Activated naive CD4-positive, alpha-beta T cell treated with anti-CD3 and anti-CD28 coated beads, Interleukin-2, amount 50 U/mL, for 24 hours (primary cell): Measurements from ENCODE around the gene SORL1.
A peak's percentile ranks its signal among the peaks of the same experiment; 100 is the strongest.
"Not testable (repeated sequence)": the region's sequence is repeated elsewhere in the genome, so short reads cannot be mapped to it uniquely, and the experiment has no call there.

Source experiments
- H3K27ac Mint-ChIP-seq: one replicate; pipeline ENCODE4 v1.8.0; 2021; ENCODE audit warnings: mild to moderate bottlenecking, mixed read lengths
- H3K27me3 Mint-ChIP-seq: one replicate; pipeline ENCODE4 v1.8.0; 2021; ENCODE audit warnings: mixed read lengths
- H3K36me3 Mint-ChIP-seq: one replicate; pipeline ENCODE4 v1.8.0; 2021; ENCODE audit warnings: mixed read lengths
- H3K4me1 Mint-ChIP-seq: one replicate; pipeline ENCODE4 v1.8.0; 2021; ENCODE audit warnings: mixed read lengths
- H3K4me3 Mint-ChIP-seq: one replicate; pipeline ENCODE4 v1.8.0; 2021; ENCODE audit warnings: mild to moderate bottlenecking, mixed read lengths
- H3K9me3 Mint-ChIP-seq: one replicate; pipeline ENCODE4 v1.8.0; 2021; ENCODE audit warnings: mixed read lengths

SORL1 gene

DNA sequence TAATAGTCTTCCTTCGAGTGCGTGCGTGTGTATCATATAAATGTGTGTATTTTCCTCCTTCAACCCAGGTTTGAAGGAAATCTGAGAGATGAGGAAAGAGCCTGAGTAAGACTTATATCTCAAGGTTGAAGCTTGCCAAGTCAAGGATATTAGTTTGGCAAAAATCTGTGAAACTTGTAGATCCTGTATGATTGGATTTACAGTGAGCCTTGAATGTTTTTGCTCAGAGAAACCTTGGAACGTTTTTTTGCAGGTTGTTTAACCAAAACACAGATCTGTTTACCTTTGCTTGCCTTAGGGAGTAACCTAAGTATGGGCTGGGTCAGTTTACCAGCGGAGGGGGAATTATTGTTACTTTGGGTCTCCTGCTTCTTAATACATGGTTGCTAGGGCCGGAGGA lies 36.5 kb downstream of the SORL1 start:
- no peaks in the 10 kb centered on the region for H3K9me3 Mint-ChIP-seq
- H3K4me1 Mint-ChIP-seq = peaks cover 76% of the 10 kb centered on the region
- H3K27me3 Mint-ChIP-seq = no peaks in the 10 kb centered on the region
- H3K27ac Mint-ChIP-seq = peak overlapping the region; percentile 84
- H3K4me3 Mint-ChIP-seq = no peak overlapping the region
- H3K36me3 Mint-ChIP-seq = peaks cover 42% of the 10 kb centered on the region

DNA sequence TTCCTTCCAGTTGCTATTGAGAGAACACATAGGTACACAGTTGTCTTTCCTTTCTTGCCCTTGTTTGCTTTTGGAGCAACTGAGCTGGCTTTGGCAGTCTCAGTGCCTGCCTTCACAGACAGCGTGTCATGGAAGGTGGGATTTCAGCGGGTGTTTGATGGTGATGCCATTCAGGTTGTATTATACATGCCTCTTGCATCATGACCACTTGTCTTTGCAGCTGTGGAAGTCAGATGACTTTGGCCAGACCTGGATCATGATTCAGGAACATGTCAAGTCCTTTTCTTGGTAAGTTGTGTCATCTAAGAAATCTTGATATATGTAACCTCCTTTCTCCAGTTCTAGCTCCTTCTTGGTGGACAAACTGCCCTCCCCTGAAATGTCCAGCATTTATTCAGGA lies 37.7 kb downstream of the SORL1 start:
- peak overlapping the region; percentile 67 for H3K27ac Mint-ChIP-seq
- peaks cover 76% of the 10 kb centered on the region for H3K4me1 Mint-ChIP-seq
- peaks cover 37% of the 10 kb centered on the region for H3K36me3 Mint-ChIP-seq
- no peaks in the 10 kb centered on the region for H3K9me3 Mint-ChIP-seq
- no peak overlapping the region for H3K4me3 Mint-ChIP-seq
- H3K27me3 Mint-ChIP-seq = no peaks in the 10 kb centered on the region

DNA sequence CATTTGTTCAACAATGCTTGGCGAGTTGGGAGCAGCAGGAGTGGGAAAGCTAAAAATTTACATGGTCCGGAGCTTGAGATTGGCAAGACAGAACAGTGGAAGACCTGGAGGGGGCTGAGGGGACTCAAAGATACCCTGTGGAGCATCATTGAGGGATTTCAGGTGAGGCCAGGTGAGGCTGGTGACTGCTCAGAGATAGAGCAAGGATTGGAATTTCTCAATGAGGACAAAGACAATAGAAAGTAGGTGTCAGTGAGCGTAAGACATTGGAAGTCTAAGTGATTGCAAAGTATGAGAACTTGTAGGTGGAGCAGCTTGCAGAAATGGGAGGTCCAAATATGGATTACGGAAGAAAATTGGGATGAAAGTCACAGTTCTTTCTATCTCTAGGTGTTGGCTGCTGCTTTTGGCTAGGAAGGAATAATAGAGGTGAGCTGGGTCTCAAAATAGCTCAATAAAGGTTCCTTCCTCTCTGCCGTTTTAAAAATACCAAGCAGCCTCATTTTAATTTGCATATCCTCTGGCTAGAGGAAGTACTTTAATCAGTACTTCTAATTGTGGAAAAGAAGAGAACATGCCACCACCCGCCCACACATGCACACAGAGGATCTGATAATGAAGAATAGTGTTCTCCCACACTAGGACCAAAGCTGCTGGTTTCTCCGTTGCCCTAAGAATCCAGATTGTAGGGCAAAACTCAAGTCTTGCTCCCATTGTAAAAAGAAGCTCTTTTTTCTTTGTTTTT lies 42.4 kb downstream of the SORL1 start:
- peaks cover 33% of the 10 kb centered on the region for H3K36me3 Mint-ChIP-seq
- H3K4me3 Mint-ChIP-seq = peak overlapping the region; percentile 83
- H3K9me3 Mint-ChIP-seq = no peaks in the 10 kb centered on the region
- H3K4me1 Mint-ChIP-seq = peaks cover 68% of the 10 kb centered on the region
- H3K27ac Mint-ChIP-seq = peak overlapping the region; percentile 90
- H3K27me3 Mint-ChIP-seq = no peaks in the 10 kb centered on the region

DNA sequence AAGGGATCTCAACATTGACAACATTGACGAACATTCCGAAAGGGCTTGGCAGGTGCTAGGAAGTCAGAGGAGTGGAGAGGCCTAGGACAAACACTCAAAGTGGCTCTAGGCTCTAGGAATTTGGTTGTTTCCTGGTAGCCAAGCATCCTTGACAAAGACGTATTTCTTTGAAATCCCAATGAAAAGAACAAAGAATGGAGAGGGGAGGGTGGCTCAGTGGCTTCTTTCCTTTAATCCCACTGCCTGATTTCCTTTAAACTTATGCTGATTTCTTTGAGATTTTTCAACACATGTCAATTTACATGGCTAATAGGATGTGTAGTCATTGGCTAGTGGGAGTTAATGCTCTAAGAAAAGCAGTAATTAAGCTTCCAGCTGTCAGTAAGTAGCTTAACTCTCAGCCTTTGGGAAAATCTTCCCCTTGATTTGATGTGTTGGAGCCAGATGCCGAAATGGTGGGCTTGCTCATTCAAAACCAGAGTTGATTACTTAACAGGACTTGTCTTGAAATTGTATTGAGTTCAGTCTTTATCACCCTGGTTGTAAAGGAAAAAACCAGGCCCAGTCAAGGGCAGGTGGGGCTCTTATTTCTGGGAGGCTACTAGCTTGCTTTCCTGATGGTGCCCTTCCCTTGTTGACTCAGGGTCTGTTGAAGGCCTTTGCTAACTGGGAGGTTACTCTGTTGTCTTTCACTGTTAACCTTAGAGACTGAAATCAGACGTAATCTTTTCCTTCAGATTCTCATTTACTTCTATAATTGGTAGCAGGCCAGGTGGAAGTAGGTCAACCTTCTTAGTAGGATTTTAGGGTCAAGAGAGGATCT lies 45.3 kb downstream of the SORL1 start:
- Mint-ChIP-seq H3K4me1 (peaks cover 67% of the 10 kb centered on the region), H3K36me3 (peaks cover 27% of the 10 kb centered on the region), H3K27ac (peak overlapping the region; percentile 57), H3K9me3 (peaks cover 6% of the 10 kb centered on the region), H3K4me3 (no peak overlapping the region), H3K27me3 (no peaks in the 10 kb centered on the region)

DNA sequence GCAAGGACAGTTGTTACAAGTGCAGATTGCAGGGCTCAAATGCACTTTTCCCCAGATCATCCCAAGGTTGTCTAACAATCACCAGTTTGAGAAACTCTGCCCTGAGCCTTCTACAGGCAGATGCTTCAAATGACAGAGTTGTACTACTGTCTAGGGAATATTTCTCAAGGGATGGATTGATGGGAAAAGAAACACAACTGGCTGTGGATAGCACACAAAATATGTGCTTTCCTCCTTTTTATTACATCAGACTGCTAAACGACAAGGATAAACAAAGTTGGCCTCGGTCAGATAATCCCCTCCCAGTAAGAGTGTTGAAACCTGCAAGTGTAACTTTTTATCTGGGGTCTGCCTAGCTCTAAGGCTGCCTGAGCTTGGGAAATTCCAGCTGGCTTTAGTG lies 47.3 kb downstream of the SORL1 start:
- H3K27ac Mint-ChIP-seq = no peak overlapping the region
- H3K36me3 Mint-ChIP-seq = peaks cover 31% of the 10 kb centered on the region
- H3K9me3 Mint-ChIP-seq = peaks cover 6% of the 10 kb centered on the region
- H3K4me1 Mint-ChIP-seq = peaks cover 57% of the 10 kb centered on the region
- H3K27me3 Mint-ChIP-seq = no peaks in the 10 kb centered on the region
- H3K4me3 Mint-ChIP-seq = no peak overlapping the region

DNA sequence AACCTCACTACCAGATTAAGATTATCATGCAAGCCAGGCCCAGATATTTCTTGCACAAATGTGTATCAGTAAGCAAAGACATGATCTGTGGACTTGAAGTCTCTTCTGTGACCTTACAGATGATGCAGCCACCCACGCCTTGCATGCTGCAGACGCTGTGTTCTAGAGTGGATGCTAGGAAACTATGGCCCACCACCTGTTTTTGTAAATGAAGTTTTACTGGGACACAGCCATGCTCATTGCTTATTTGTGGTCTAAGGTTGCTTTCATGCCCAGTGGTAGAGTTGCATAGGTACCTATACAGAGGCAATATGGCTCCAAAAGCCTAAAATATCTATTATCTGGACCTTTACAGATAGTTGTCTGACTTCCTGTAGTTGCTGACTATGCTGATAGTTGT lies 48.2 kb downstream of the SORL1 start:
- H3K27me3 Mint-ChIP-seq = no peaks in the 10 kb centered on the region
- H3K27ac Mint-ChIP-seq = no peak overlapping the region
- peaks cover 39% of the 10 kb centered on the region for H3K36me3 Mint-ChIP-seq
- H3K9me3 Mint-ChIP-seq = peaks cover 14% of the 10 kb centered on the region
- H3K4me1 Mint-ChIP-seq = peaks cover 57% of the 10 kb centered on the region
- no peak overlapping the region for H3K4me3 Mint-ChIP-seq

DNA sequence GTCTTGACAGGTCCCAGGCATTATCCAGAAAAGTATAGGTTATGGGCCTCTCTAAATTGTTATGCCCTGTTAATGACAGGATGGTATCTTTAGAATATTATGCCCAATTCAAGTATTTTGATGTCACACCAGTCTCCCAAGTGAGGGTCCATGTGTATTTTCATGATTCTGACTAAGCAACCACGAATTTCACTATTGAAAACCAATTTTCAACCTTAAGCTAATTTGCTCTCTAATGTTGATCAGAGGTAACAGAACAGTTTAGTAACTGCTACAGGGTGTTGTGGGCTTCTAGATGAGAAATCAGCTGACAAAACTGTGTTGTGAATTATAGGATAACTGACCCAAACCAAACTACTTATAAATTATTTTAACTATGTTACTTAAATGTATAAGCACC lies 48.6 kb downstream of the SORL1 start:
- peaks cover 40% of the 10 kb centered on the region for H3K36me3 Mint-ChIP-seq
- peaks cover 57% of the 10 kb centered on the region for H3K4me1 Mint-ChIP-seq
- H3K9me3 Mint-ChIP-seq = peaks cover 18% of the 10 kb centered on the region
- no peak overlapping the region for H3K4me3 Mint-ChIP-seq
- H3K27me3 Mint-ChIP-seq = no peaks in the 10 kb centered on the region
- H3K27ac Mint-ChIP-seq = no peak overlapping the region

DNA sequence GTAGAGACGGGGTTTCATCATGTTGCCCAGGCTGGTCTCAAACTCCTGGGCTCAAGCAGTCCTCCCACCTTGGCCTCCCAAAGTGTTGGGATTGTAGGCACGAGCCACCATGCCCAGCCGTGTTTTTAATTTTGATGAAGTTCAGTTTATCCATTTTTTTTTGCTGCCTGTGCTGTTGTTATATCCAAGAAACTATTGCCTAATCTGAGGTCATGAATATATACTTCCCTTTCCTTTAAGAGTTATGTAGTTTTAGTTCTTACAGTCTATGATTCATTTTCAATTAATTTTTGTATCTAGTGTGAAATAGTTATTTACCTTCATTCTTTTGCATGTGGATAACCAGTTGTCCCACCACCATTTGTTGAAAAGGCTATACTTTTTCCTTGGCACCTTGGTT lies 50.9 kb downstream of the SORL1 start:
- peaks cover 24% of the 10 kb centered on the region for H3K9me3 Mint-ChIP-seq
- peaks cover 66% of the 10 kb centered on the region for H3K4me1 Mint-ChIP-seq
- no peaks in the 10 kb centered on the region for H3K27me3 Mint-ChIP-seq
- H3K27ac Mint-ChIP-seq = no peak overlapping the region
- peaks cover 49% of the 10 kb centered on the region for H3K36me3 Mint-ChIP-seq
- no peak overlapping the region for H3K4me3 Mint-ChIP-seq

DNA sequence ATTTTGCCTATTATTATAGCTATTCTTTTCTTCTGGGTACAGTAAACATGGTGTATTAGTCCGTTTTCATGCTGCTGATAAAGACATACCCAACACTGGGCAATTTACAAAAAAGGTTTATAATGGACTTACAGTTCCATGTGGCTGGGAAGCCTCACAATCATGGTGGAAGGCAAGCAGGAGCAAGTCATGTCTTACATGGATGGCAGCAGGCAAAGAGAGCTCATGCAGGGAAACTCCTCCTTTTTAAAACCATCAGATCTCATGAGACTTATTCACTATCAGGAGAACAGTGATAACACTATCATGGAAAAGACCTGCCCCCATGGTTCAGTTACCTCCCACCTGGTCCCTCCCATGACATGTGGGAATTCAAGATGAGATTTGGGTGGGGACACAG lies 54.1 kb downstream of the SORL1 start:
- Mint-ChIP-seq H3K27ac (peak overlapping the region; percentile 55), H3K9me3 (peaks cover 23% of the 10 kb centered on the region), H3K36me3 (peaks cover 54% of the 10 kb centered on the region), H3K4me1 (peaks cover 70% of the 10 kb centered on the region), H3K4me3 (peak overlapping the region; percentile 19)
- not testable (repeated sequence) for H3K27me3 Mint-ChIP-seq

DNA sequence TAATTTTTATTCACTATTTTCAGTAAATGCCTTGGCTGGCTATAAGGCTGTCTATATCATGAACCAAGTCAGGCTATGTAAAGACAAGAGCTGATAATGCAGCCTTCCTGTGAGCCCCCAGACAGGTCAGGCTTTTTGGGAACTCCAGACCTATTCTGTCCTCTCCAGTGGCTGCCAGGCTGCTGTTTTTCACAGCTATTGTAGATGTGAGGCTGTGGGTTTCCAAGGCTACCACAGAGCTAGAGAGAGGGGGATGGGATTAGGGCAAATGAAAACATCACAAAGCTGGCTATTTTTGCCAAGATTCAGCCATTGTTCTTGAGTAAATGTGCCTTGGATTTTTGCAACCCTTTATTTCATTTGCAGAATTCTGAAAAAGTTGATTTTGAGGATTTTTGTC lies 56.3 kb downstream of the SORL1 start:
- Mint-ChIP-seq H3K4me3 (no peak overlapping the region), H3K9me3 (peaks cover 19% of the 10 kb centered on the region), H3K36me3 (peaks cover 56% of the 10 kb centered on the region), H3K4me1 (peaks cover 79% of the 10 kb centered on the region), H3K27me3 (no peaks in the 10 kb centered on the region), H3K27ac (peak overlapping the region; percentile 17)

DNA sequence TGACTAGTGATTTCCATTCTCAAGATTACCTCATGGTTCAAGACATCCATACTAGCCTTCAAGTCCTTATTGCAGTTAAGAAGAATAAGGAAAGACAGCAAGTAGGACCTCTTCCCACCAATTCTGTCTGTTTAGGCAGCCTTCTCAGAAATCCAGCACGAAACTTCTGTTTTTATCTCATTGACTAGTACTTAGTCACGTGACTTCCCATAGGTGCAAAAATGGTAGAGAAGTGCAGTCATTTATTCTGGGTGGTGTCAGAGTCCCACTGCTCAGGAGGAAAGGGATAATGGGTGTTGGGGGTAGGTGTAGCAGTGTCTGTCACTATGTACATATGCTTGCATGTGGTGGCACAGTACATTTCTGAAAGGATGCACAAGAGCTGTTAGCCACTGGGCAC lies 58.3 kb downstream of the SORL1 start:
- Mint-ChIP-seq H3K27me3 (no peaks in the 10 kb centered on the region), H3K27ac (peak overlapping the region; percentile 30), H3K4me1 (peaks cover 84% of the 10 kb centered on the region), H3K4me3 (no peak overlapping the region), H3K9me3 (peaks cover 9% of the 10 kb centered on the region), H3K36me3 (peaks cover 47% of the 10 kb centered on the region)

DNA sequence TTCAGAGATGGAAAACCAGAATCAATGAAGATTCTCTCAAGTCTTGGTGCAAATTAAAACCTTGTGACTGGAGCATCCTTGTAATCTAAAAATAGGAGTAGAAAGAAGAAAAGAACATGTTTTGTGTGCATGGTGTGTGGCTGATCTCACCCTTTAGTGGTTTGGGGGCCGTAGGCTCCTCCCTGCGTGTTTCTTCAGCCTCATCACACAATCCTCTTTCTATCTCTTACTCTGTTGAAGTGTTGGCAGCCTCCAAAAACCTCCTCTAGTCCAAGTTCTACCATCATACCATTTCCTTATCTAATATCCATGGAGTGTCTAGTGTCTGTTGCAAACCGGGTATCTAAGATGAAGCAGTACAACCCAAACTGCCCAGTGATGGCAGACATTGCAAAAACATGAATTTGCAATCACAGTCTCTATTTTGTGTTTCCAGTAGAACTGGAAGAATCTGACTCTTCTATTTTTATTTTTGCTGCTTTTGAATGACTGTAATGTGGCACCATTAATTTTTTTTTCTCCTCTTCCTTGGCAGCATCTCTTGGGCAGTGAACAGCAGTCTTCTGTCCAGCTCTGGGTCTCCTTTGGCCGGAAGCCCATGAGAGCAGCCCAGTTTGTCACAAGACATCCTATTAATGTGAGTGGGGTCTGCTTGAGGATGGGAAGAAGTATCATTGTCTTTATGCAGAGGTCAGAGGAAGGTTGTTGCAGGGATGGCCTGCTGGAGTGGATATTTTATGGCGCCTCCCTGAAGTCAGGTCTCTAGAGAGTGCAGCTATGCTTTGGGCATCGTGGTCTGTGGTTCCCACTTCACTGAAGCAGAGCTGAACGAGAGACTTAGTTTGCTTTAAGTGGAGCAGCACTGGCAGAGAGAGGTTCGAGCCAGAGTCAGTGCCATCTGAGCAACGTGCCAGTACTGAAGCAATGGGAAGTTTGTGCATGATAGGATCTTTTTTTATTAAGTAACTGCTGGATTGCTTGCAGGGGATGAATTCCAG lies 60.7 kb downstream of the SORL1 start:
- H3K27ac Mint-ChIP-seq = peak overlapping the region; percentile 68
- no peaks in the 10 kb centered on the region for H3K27me3 Mint-ChIP-seq

DNA sequence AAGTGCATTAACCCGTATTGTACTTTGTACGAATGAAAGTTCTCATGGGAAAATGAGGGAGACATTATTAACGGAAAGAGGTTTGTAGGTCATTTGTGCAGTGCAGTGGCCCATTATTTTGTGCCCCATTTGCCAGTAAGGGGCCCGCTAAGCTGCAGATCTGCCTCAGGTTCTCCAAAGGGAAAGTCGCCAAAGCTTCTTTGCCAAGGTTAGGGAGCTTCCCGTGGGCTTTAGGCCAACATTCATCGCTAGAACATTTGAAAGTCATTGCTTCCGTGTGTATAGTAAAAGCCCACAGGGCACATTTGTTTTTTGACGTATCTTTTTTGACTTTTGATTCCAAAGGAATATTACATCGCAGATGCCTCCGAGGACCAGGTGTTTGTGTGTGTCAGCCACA lies 61.7 kb downstream of the SORL1 start:
- no peaks in the 10 kb centered on the region for H3K9me3 Mint-ChIP-seq
- H3K27me3 Mint-ChIP-seq = no peaks in the 10 kb centered on the region
- H3K4me3 Mint-ChIP-seq = no peak overlapping the region
- H3K4me1 Mint-ChIP-seq = peaks cover 78% of the 10 kb centered on the region
- peaks cover 42% of the 10 kb centered on the region for H3K36me3 Mint-ChIP-seq
- peak overlapping the region; percentile 68 for H3K27ac Mint-ChIP-seq

More for the DNA sequence above, 60.7 kb downstream of the SORL1 start:
- Mint-ChIP-seq H3K36me3 (peaks cover 38% of the 10 kb centered on the region), H3K4me3 (no peak overlapping the region), H3K4me1 (peaks cover 80% of the 10 kb centered on the region), H3K9me3 (no peaks in the 10 kb centered on the region)

DNA sequence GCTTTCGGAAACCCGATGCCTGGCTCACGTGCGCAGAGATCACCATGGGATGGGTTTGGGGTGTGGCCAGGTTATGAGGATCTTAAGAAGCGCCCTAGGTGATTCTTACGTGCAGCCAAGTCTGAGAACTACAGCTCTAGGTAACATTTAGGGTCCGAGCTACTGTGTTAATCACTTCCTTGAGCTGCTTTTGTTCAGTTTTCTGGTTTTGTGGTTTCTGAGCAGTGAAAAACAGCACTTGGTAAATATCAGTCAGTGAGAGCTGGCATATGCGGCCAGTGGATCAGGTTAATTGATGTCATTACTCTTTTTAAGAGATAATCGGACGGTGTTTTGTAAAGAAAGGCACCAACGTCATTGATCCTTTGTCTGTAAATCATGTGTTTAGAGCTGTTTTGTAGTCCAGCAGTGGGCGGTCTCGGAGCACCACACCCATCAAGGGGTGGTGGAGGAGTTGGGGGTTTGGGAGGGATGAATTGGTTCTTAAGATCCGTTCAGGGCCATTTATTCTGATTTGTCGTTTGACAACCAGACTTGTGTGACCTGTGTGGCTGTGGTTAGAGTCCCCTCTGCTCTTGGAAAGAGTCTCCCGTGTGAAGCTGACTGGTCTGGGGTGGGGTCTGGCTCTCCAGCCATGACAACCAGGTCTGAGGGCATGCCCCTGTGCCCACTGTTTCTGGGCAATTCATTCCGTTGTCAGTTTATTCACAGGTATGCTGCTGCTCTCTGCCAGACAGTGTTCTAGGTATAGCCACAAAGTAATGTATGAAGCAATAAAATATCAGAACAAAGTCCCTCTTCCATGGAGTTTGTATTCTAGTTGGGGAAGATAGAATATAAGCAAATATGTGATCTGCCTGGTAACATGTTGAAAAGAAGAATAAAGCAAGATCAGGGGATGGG lies 62.6 kb downstream of the SORL1 start:
- peak overlapping the region; percentile 6 for H3K4me3 Mint-ChIP-seq
- H3K9me3 Mint-ChIP-seq = no peaks in the 10 kb centered on the region
- H3K27me3 Mint-ChIP-seq = no peaks in the 10 kb centered on the region
- H3K36me3 Mint-ChIP-seq = peaks cover 42% of the 10 kb centered on the region
- H3K27ac Mint-ChIP-seq = peak overlapping the region; percentile 66
- peaks cover 73% of the 10 kb centered on the region for H3K4me1 Mint-ChIP-seq
